Choroid plexus epithelial cell (primary cell): Measurements from ENCODE around the gene AUTS2.

Experiments used
- DNase-seq: peaks from one replicate; pipeline ENCODE4 v3.0.0-alpha.2; 2010; ENCODE audit warnings: low read depth
- H3K4me3 ChIP-seq: 2 replicates; pipeline ENCODE4 v1.5.1; 2011; ENCODE audit warnings: low read depth, mild to moderate bottlenecking, control low read depth, low read length, moderate library complexity
- TF ChIP-seq, protein P1 (sequence below): conservative IDR thresholded peaks from 2 replicates; pipeline ENCODE4 v1.5.1; 2011; ENCODE audit warnings: low read depth, mild to moderate bottlenecking, control low read depth, inconsistent platforms, low read length, moderate library complexity

The AUTS2 gene

DNA sequence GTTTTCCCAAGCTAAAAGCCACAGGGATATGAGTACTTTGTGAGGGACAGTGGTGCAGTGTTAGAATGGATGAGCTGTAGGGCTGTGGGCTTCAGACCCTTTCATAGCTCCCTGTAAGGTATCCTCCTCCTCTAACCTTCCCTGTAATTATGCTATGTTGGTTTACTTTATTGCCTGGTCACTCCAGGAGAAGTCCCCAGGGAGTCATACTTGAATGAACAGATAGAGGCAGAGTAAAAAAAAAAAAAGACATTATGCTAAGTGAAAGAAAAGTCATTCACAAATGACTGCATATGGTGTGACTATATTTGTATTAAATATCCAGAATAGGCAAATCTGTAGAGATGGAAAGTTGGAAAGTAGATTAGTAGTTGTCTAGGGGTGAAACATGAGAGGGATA lies 434.4 kb downstream of the AUTS2 start:
- DNase-seq = no peak
- no peak overlapping the region for H3K4me3 ChIP-seq
- TF ChIP-seq, protein P1, sequence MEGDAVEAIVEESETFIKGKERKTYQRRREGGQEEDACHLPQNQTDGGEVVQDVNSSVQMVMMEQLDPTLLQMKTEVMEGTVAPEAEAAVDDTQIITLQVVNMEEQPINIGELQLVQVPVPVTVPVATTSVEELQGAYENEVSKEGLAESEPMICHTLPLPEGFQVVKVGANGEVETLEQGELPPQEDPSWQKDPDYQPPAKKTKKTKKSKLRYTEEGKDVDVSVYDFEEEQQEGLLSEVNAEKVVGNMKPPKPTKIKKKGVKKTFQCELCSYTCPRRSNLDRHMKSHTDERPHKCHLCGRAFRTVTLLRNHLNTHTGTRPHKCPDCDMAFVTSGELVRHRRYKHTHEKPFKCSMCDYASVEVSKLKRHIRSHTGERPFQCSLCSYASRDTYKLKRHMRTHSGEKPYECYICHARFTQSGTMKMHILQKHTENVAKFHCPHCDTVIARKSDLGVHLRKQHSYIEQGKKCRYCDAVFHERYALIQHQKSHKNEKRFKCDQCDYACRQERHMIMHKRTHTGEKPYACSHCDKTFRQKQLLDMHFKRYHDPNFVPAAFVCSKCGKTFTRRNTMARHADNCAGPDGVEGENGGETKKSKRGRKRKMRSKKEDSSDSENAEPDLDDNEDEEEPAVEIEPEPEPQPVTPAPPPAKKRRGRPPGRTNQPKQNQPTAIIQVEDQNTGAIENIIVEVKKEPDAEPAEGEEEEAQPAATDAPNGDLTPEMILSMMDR = no peak

DNA sequence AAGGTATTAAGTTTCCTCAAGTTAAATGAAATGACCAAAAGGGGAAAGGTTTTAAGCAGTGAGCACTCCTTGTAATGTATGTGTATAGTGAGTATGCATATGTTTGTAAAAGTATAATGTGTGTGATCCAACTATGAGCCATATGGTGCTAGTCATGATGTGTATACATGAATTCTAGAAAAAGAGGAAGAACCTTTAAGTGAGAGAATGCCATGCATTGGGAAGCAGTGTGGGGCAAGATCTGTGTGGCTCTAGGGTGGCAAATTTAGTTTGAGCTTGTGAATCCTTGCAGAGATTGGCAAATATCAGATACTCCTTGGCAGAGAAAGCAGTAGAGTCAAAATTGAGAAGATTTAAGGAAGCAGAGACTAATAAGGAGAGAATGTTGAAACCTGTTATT lies 435.0 kb downstream of the AUTS2 start:
- no peak overlapping the region for H3K4me3 ChIP-seq
- TF ChIP-seq, protein P1 = no peak
- no peak for DNase-seq

DNA sequence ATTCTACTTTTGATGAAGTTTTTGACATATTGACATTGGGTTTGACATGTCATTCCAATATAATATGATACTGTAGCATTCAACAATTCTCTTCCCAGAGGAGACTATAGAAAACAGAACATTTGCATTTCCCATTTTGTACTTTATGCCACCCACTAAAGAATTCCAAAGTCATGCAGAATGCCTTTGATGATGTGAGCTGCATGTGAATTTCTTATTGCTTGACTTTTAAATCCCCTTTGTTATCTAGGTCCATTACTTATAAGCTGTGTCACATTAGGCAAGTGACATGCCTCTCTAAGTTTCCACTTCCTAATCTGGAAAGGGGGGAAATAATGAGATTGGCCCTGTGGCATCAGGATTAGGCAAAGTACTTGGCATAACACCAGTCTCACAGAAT lies 436.7 kb downstream of the AUTS2 start:
- TF ChIP-seq, protein P1 = no peak
- H3K4me3 ChIP-seq = no peak overlapping the region
- no peak for DNase-seq

DNA sequence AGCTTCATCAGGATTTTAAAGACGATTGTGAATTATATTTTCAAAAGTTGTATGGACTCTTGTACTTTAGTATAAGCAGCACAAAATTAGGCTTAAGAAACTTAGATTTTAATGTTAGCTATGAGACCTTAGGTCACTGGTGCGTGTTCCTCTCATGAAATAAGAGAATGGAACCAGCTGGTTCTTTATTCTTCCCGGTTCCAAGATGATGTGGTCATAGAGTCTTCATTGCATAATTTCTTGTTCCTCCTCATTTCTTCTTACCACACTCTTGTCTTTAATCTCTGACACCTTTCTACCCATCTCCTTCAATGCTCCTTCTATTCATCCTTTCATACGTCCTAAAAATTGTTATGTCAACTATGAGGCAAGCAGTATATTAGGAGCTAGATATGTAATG lies 437.2 kb downstream of the AUTS2 start:
- TF ChIP-seq, protein P1 = no peak
- no peak for DNase-seq
- no peak overlapping the region for H3K4me3 ChIP-seq

DNA sequence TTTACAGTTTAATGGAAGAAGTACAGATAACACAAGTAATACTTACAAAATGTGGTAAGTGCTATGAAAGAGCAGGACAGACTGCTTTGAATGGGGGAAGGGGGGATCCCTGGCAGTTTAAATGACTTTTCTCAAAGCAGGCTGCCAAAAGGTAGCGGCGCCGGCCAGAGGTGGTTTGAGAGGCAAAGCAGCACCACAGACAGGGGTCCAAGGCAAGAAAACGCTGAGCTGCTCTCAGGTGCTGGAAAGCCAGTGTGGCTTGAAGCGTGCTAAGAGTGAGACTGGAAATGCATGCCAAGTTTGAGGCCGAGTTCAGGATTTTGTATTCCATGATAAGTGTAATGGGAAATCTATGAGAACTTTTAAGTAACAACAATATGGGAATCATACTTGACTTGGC lies 437.7 kb downstream of the AUTS2 start:
- no peak overlapping the region for H3K4me3 ChIP-seq
- no peak for DNase-seq
- TF ChIP-seq, protein P1 = no peak

DNA sequence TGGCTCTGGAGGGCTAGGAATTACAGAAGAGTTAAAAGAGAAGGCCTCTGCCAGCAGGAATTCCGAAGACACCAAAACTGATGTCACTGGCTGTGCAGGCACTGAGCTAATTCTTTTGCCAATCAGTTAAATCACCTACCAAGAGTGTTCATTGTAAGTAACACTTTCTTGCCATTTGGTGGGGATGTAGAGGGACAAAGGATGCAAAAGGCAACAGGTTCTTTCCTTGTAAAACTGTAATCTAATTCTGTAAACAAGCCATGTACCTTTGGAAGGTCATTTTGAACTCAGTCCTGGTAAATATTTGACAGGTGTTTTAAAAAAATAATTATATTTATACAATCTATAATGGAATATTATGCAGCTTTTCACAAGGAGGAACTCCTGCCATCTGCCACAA lies 438.4 kb downstream of the AUTS2 start:
- no peak for DNase-seq
- H3K4me3 ChIP-seq = no peak overlapping the region

DNA sequence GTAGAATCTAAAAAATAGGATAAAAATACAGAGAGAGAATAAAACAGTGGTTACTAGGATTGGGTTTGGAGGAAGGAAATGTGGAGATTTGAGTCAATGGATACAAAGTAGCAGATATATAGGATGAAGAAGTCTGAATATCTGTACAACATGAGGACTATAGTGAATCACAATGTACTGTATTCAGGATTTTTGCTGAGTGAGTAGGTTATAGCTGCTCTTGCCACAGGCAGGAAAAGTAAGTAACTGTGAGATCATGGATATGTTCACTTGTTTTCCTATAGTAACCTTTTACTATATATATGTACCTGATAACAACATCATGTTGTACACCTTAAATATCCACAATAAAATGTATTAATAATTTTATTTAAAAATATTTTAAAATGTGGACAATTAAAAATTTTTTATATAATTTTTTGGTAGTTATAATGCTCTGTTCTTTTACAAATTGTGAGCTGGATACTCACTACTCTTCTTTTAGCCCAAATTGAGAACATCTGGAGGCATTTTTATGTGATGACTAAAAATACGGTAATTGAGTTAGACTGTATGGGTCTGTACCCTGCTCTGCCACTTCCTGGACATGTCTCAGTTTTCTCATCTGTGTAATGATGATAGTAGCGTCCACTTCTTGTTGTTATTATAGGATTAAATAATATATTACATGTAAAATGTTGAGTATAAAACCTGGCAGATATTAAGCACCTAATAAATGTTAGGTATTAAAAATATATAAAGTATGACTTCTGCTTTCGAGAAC lies 439.1 kb downstream of the AUTS2 start:
- no peak overlapping the region for H3K4me3 ChIP-seq
- TF ChIP-seq, protein P1 = no peak
- no peak for DNase-seq

More for the DNA sequence above, 438.4 kb downstream of the AUTS2 start:
- TF ChIP-seq, protein P1 = no peak
